Left ventricle myocardium inferior (tissue), 1 donor: ENCODE results near the gene DOCK9. TPM values are rescaled to one million over a fixed set of nuclear protein-coding genes. Genes with fewer than 3 reads are reported as not detected.
A peak's percentile ranks its signal among the peaks of the same experiment; 100 is the strongest.

Experiments used
- DNase-seq: peaks from one replicate; pipeline ENCODE4 v3.0.0-alpha.2; 2020
- H3K27ac ChIP-seq: fragments of 200-600 bp; replicated peaks from 2 replicates; pipeline ENCODE4 v1.8.0; 2021
- H3K27me3 ChIP-seq: fragments of 200-600 bp; 2 replicates; pipeline ENCODE4 v1.8.0; 2021; ENCODE audit warnings: low read depth
- H3K36me3 ChIP-seq: fragments of 200-600 bp; 2 replicates; pipeline ENCODE4 v1.8.0; 2021
- H3K4me1 ChIP-seq: fragments of 200-600 bp; 2 replicates; pipeline ENCODE4 v1.8.0; 2021
- H3K4me3 ChIP-seq: fragments of 200-600 bp; 2 replicates; pipeline ENCODE4 v1.8.0; 2021; ENCODE audit warnings: mild to moderate bottlenecking, moderate library complexity
- H3K9me3 ChIP-seq: fragments of 200-600 bp; replicated peaks from 2 replicates; pipeline ENCODE4 v1.8.0; 2021
- CTCF ChIP-seq: fragments of 200-600 bp; IDR thresholded peaks from 2 replicates; pipeline ENCODE4 v1.8.0; 2021; ENCODE audit warnings: antibody characterized with exemption, mild to moderate bottlenecking, borderline replicate concordance
- intact Hi-C: fragments of 100-400 bp; cut with micrococcal nuclease; formaldehyde crosslinking; loops from one replicate; pipeline ENCODE4 v1.11.0; 2022
- total RNA-seq: library from RNA; stranded (reverse); fragmentation: NEBNext Ultra II Directional; extraction: Animal tissue kit (Norgen Biotek cat#: 25700); gene quantifications from one replicate; pipeline ENCODE4 v1.2.1, GENCODE V29; 2021
- donor health status: DM: no; HTN: yes; CAD: no; lungs with severe emphysema.

The DOCK9 gene
- total RNA-seq, 1 donor from 2014 or later: 36.8 TPM

GRCh38 chr13:98942485-98942884 lies 35.4 kb downstream of the DOCK9 start:
- Histone ChIP-seq H3K4me3 (no peak overlapping the region), H3K4me1 (peaks cover 86% of the 10 kb centered on the region), H3K27me3 (no peaks in the 10 kb centered on the region), H3K27ac (peak overlapping the region; percentile 12), H3K36me3 (no peaks in the 10 kb centered on the region), H3K9me3 (no peaks in the 10 kb centered on the region)
- DNase-seq: no peak
- no peak for TF ChIP-seq CTCF
- intact Hi-C loops: no loop called here

GRCh38 chr13:98941536-98941935 lies 36.3 kb downstream of the DOCK9 start:
- Histone ChIP-seq H3K36me3 (no peaks in the 10 kb centered on the region), H3K27me3 (no peaks in the 10 kb centered on the region), H3K9me3 (no peaks in the 10 kb centered on the region), H3K4me1 (peaks cover 80% of the 10 kb centered on the region), H3K27ac (peak overlapping the region; percentile 73), H3K4me3 (no peak overlapping the region)
- no peak for TF ChIP-seq CTCF
- intact Hi-C loops: no loop called here
- no peak for DNase-seq

- H3K9me3 ChIP-seq: no peaks in the 10 kb centered on the region
- no peak for TF ChIP-seq CTCF
- H3K4me3 ChIP-seq: no peak overlapping the region
- H3K27ac ChIP-seq: peak overlapping the region; percentile 73
- no peaks in the 10 kb centered on the region for H3K36me3 ChIP-seq
- intact Hi-C loops: no loop called here
- no peak for DNase-seq
- H3K27me3 ChIP-seq: no peaks in the 10 kb centered on the region
- peaks cover 76% of the 10 kb centered on the region for H3K4me1 ChIP-seq
Measured at GRCh38 chr13:98941126-98941525, 36.7 kb downstream of the DOCK9 start.

GRCh38 chr13:98940325-98941001 lies 37.4 kb downstream of the DOCK9 start:
- no peak for TF ChIP-seq CTCF
- no peak overlapping the region for H3K4me3 ChIP-seq
- no peaks in the 10 kb centered on the region for H3K9me3 ChIP-seq
- H3K36me3 ChIP-seq: no peaks in the 10 kb centered on the region
- peak overlapping the region; percentile 73 for H3K27ac ChIP-seq
- no peaks in the 10 kb centered on the region for H3K27me3 ChIP-seq
- DNase-seq: no peak
- intact Hi-C loops: no loop called here
- H3K4me1 ChIP-seq: peaks cover 69% of the 10 kb centered on the region

GRCh38 chr13:98939660-98940191 lies 38.1 kb downstream of the DOCK9 start:
- Histone ChIP-seq H3K4me1 (peaks cover 62% of the 10 kb centered on the region), H3K4me3 (no peak overlapping the region), H3K27me3 (no peaks in the 10 kb centered on the region), H3K9me3 (peaks cover 6% of the 10 kb centered on the region), H3K36me3 (peaks cover 4% of the 10 kb centered on the region), H3K27ac (peak overlapping the region; percentile 73)
- no peak for TF ChIP-seq CTCF
- no peak for DNase-seq
- intact Hi-C loops: no loop called here
